OCI-M2 (cell line): ENCODE data around the gene UCK1.
A peak's percentile ranks its signal among the peaks of the same experiment; 100 is the strongest.

Experiments
- DNase-seq: peaks from one replicate; lab custom pipeline; 2025; ENCODE audit not compliant: unreplicated experiment; lab: John Stamatoyannopoulos, UW

UCK1 gene

DNA sequence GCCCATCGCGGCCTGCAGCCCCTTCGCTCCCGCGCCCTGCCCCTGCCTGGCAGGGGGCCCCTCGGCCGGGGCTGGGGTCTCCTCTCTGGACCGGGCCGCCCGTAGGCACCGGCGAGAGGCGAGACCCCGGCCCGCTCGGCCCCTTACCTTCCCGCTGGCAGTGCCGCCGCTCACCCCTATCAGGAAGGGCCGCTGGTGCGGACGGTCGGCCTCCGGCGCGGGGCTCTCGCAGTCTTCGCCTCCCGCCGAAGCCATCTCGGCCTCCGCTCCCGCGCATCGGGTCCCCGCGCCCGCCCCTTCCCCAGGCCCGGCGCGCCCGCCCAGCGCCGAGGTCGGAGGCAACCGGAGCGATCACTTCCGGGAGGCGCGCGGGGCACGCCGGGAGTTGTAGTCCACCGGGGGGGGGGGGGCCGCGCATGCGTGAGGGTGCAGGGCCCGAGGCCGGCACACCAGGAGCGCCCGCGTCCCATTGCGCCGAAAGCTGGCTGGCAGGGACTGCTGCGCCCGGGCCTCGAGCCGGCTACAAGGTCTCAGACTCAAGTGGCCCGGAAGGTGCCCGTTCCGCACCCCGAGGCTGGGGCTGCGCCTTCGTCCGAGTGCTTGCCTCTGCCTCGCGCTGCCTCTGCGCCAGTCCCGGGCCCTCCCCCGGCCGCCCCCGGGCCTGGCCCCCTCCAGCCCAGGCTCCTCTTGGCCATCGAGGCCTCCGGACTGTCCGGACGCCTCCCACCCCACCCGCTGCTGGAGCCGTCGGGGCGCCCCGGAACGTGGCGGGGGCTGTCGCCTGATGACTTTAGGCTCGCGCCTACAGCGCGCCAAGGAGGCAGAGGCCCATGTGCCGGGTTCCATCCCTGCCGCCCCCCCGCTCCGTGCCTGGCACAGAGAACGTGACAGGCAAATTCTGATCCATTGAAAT, at the start of gene UCK1:
UCK1 (minus strand) TSS at position 344 of the 913 bp plus-strand sequence; CDS start at position 255, 89 bp downstream.
- DNase-seq, result peak; percentile 23

- DNase-seq, result no peak
Measured at GRCh38 chr9:131580358-131580757, 49.3 kb upstream of the UCK1 start.

DNA sequence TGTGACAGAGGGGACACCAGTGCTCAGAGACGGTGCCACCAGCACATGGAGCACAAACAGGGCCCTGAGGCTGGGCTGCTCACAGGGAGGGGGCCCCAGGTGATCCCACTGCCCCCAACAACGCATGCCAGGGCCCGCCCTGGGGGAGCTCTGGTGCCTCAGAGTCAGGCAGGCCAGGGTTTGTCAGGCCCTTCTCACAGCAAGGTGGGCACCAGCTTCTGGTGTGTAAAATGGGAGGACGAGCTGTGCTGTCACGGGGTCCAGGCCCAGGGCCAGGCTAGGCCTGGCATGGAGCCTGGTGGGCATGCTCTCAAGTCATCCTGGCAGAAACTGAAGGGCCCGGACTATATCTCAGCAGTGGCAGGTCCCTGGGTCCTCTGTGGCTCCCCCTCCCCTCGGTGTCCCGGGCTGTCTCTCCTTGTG, 48.7 kb upstream of the UCK1 start:
- DNase-seq, result no peak

DNA sequence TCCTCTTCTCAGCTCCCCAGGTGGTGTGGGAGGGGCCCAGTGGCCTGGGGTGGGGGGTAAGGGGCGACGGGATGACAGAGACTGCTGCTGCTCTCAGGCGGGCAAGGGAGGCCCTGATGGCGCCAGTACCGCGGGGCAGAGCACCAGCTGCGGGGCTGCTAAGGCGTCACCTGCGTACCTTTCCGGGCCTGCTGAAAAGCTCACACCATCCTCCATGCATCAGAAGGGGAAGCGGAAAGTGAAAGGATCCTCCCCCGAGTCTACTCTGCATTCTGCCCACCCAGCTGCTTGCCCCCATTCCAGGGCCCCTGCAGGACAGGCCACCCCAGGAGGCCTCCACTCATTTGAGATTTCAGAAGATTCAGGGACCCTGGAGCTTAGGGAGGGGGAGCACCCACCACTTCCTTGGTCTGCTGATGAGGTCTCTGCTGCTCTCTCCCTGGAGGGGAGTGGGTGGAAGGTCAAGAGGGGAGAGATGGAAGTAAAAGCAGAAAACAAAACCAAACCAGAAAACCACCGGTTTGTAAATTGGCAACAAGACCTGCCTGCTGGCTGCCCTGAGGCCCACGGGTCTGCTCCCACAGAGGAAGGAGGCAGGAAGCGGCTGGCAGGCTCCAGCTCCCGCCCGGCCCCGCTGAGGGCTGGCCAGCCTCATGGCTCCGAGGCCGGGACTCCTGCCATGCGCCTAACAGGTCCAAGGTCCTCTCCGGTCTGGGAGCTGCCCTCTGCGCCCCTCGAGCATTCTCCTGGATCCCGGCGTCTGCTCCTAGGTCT, 47.9 kb upstream of the UCK1 start:
- no peak for DNase-seq

GRCh38 chr9:131578021-131578420, 47.0 kb upstream of the UCK1 start:
- no peak for DNase-seq

DNA sequence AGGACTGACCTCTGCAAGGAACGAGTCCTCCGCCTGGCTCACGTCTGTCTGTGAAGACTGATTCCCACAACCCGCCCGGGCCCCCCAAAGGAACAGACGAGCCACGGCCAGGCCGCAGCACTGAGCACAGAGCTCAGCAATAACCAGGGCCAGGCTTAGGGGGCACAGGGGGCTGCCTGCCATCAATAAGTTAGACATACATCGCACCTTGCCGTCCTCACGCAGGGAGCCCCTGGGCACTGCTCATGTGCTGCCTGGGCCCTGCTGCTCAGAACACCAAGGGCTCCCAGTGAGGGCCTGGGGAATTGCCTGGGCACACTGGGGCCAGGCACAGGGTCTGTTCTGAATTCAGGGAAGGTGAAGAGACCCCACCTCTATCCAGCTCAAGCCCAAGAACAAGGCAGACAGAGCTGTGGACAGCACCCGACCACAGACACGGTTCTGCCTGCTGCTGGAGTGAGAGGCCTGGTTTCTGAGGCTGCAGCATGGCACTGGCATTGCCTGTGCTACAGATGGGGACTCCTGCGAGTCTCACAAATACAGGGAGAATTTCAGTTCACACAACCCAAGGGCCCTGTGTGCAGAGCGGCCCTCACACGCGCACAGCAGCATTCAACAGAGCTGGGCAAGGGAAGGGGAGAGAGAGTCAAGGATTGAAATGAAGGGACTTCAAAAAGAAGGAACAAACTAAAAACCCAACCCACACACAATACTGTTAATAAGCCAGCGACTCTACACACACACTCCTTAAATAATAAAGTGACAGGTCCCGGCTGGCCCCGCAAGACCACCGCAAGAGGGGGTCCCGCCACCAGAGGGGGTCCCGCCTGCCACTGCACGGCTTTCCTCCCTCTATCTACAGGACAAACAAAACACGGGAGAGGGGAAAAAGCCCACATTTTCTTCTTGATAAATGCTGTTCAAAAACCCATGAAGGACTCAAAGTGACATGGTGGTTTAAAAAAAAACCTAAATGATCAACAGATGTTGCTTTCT, 46.2 kb upstream of the UCK1 start:
- no peak for DNase-seq

GRCh38 chr9:131575946-131576853, 45.1 kb upstream of the UCK1 start:
- no peak for DNase-seq

DNA sequence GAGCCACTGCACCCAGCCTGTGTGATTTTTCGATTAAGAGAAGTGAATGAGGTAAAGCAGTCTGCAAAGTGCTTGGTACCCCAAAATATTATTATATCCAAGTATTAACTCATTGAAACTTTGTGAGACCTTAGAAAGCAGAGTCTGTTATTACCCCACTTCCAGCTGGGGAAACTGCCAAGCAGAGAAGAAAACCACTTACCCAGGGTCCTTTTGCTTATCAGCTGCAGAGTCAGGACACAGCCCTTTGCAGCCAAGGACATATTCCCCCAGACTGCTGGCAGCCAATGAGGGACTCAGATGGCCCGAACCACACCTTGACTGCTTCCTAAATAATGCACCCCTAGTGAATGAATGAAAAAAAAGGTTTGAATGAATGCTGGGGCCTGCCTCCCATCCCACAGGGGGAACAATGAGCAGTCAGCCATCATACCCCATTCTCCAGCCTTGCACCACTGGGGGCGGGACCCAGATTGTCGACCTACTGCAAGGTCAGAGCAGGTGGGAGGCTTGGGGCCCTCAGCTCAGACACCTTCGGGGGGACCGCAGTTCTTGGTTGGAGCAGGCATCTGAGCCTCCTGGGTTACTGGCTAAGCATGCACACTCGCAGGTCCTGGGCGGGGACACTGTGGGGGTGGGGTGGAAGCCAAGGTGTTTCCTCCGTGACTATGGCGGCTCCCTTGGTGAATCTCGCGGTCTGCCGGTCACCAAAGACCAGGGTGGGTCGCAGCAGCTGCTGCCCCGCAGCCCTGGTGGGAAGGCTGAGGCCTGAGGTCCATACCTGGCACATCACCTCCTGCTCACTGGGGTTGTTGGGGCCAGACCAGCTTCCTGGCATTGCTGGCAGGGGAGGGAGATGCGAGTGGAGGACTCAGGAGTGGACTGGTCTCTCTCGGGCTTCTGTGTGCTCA, 43.9 kb upstream of the UCK1 start:
- DNase-seq, result no peak

GRCh38 chr9:131567910-131568309, 36.8 kb upstream of the UCK1 start:
- DNase-seq, result no peak

GRCh38 chr9:131566158-131566557, 35.1 kb upstream of the UCK1 start:
- no peak for DNase-seq

DNA sequence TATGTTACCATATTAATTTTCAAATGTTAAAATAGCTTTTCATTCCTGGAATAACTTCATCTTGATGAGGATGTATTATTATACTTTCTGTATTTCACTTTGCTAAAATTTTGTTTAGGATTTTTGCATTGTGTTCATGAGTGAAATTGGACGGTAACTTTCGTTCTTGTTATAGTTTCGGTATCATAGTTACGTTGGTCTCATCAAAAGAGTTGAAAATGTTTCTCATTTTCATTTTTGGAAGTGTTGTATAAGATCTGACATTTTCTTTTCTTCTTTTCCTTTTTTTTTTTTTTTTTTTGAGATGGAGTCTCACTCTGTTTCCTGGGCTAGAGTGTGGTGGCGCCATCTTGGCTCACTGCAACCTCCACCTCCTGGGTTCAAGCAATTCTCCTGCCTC, 34.3 kb upstream of the UCK1 start:
- DNase-seq, result no peak

DNA sequence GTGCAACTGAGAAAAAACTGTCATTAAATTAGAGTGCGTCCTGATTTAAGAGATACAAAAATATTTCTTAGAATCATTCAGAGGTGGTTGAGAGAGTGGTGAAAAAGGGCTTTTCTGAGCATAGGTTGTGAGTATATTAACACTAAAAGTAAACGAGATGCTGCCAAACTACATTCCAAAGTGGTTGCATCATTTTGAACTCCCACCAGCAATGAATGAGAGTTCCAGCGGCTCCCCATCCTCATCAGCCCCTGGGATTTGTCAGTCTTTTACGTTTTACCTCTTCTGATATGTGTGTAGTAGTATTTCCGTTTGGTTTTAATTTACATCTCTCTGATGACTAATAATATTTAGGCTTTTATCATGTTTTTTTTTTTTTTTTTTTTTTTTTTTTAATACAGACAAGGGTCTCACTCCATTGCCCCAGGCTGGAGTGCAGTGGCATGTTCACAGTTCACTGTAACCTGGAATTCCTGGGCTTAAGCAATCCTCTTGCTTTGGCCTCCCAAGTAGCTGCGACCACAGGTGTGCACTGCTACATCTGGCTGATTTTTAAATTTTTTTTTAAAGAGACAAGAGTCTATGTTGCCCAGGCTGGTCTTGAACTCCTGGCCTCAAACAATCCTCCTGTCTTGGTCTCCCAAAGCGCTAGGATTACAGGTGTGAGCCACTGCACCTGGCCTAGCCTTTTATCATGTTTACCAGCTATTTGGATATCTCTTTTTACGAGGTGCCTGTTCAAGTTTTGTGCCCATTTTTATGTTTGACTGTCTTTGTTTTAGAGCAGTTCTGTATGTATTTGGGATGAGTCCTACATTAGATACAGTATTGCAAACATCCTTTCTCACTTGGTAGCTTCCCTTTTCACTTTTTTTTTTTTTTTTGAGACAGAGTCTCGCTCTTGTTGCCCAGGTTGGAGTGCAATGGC, 31.2 kb upstream of the UCK1 start:
- DNase-seq, result no peak

- no peak for DNase-seq
Measured at GRCh38 chr9:131559421-131560000, 28.4 kb upstream of the UCK1 start.

GRCh38 chr9:131557855-131558548, 26.9 kb upstream of the UCK1 start:
- no peak for DNase-seq

DNA sequence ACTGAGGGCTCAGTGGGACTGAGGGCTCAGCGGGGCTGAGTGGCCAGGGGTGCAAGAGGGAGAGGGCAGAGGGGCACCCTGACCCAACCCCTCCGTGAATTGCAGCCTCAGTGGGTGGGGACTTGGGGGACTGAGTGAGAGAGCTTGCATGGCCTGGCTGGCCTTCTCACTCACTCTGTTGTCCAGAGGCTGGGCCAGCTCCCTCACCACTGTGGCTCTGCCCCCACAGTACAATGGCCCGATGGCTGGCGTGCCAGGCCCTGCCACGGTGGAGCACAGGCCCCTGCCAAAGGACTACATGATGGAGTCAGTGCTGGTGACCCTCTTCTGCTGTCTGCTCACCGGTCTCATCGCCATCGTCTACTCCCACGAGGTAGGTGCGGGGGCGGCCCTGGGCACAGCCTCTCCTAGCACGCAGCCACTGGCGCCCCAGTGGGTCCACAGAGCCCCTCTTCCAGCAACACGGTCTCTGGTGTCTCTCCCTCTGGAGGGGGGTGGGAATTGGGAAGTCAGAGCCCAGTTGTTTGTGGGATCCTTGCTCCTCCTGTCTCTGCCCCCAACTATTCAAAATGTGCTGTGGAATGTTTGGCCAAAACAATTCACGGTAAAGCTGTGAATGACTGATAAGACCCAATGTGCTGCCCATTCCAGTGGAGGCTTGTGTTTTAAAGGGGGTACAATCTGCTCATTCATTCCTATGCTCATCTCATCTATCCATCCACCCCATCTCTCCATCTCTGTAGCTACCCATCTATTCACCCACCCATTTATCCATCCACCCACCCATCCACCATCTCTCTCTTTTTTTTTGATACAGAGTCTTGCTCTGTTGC, 25.0 kb upstream of the UCK1 start:
- no peak for DNase-seq

GRCh38 chr9:131554843-131555351, 23.8 kb upstream of the UCK1 start:
- no peak for DNase-seq
